GM23338 (cell line): Measurements from ENCODE around the gene RGP1. TPM values are rescaled to one million over a fixed set of nuclear protein-coding genes. Genes with fewer than 3 reads are reported as not detected.

Experiments
- CREB1 ChIP-seq: fragments of 250-450 bp; sonication (Bioruptor Pico); IDR thresholded peaks from 2 replicates; pipeline ENCODE4 v1.5.0; 2020; ENCODE audit warnings: low read depth, mild to moderate bottlenecking, moderate library complexity
- EZH2 ChIP-seq: fragments of 200-600 bp; sonication (generic); IDR thresholded peaks from one replicate; pipeline ENCODE4 v1.8.0; 2017; ENCODE audit warnings: antibody characterized with exemption, mild to moderate bottlenecking, low read depth; ENCODE audit not compliant: unreplicated experiment
- EZH2phosphoT487 ChIP-seq: fragments of 200-600 bp; sonication (generic); IDR thresholded peaks from one replicate; pipeline ENCODE4 v1.8.1; 2018; ENCODE audit warnings: antibody characterized with exemption; ENCODE audit not compliant: unreplicated experiment
- JUNB ChIP-seq: IDR thresholded peaks from one replicate; pipeline ENCODE4 v1.6.1; 2016; ENCODE audit warnings: antibody characterized with exemption; ENCODE audit not compliant: unreplicated experiment
- NANOG ChIP-seq: IDR thresholded peaks from 2 replicates; pipeline ENCODE4 v1.6.1; 2016; ENCODE audit warnings: antibody characterized with exemption, borderline replicate concordance
- POLR2AphosphoS5 ChIP-seq: IDR thresholded peaks from 2 replicates; pipeline ENCODE4 v1.6.1; 2016; ENCODE audit warnings: antibody characterized with exemption, low read depth
- ZNF114 ChIP-seq: fragments of 250-450 bp; sonication (Bioruptor Pico); IDR thresholded peaks from 2 replicates; pipeline ENCODE4 v1.5.0; 2020; ENCODE audit warnings: mild to moderate bottlenecking, moderate library complexity
- ZNF462 ChIP-seq: fragments of 250-450 bp; sonication (Bioruptor Pico); IDR thresholded peaks from 2 replicates; pipeline ENCODE4 v1.5.0; 2020; ENCODE audit warnings: mild to moderate bottlenecking, moderate library complexity
- polyA plus RNA-seq: library from polyadenylated mRNA; unstranded; fragments of >200 nt; fragmentation: Nextera tagmentation; extraction: Ambion mirVana; gene quantifications from 2 replicates; pipeline ENCODE4 v1.2.1, GENCODE V29; 2016
- total RNA-seq: library from RNA; depleted of rRNA; stranded (reverse); fragments of >200 nt; shearing (Covaris generic); gene quantifications from 2 replicates; pipeline ENCODE4 v1.2.3, GENCODE V29; 2014
- TF ChIP-seq, protein P1 (sequence below): IDR thresholded peaks from one replicate; pipeline ENCODE4 v1.6.1; 2018; ENCODE audit warnings: antibody characterized with exemption; ENCODE audit not compliant: unreplicated experiment

The RGP1 gene
- total and polyA plus RNA-seq, 2 experiments from 2014 or later: 2.8 to 16.0 TPM

DNA sequence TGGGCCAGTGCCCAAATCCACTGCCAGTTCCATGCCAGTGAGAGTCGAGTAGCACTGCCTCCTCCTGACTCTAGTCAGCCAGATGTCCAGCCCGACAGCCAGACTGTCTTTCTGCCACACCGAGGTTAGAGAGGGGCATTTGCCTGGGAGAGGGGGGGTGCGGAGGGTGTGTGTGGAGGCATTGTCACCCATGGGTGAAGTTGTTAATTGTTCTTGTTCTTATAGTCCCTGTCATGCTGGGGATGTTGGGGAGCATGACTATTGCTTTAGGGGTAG is 1.1 kb downstream of the RGP1 start (continued):
- TF ChIP-seq ZNF462 (CRISPR knock-in tag) (no peak), NANOG (no peak), ZNF114 (CRISPR knock-in tag) (no peak), CREB1 (no peak), EZH2 (no peak), EZH2phosphoT487 (no peak), POLR2AphosphoS5 (no peak), JUNB (no peak)
- TF ChIP-seq, protein P1, sequence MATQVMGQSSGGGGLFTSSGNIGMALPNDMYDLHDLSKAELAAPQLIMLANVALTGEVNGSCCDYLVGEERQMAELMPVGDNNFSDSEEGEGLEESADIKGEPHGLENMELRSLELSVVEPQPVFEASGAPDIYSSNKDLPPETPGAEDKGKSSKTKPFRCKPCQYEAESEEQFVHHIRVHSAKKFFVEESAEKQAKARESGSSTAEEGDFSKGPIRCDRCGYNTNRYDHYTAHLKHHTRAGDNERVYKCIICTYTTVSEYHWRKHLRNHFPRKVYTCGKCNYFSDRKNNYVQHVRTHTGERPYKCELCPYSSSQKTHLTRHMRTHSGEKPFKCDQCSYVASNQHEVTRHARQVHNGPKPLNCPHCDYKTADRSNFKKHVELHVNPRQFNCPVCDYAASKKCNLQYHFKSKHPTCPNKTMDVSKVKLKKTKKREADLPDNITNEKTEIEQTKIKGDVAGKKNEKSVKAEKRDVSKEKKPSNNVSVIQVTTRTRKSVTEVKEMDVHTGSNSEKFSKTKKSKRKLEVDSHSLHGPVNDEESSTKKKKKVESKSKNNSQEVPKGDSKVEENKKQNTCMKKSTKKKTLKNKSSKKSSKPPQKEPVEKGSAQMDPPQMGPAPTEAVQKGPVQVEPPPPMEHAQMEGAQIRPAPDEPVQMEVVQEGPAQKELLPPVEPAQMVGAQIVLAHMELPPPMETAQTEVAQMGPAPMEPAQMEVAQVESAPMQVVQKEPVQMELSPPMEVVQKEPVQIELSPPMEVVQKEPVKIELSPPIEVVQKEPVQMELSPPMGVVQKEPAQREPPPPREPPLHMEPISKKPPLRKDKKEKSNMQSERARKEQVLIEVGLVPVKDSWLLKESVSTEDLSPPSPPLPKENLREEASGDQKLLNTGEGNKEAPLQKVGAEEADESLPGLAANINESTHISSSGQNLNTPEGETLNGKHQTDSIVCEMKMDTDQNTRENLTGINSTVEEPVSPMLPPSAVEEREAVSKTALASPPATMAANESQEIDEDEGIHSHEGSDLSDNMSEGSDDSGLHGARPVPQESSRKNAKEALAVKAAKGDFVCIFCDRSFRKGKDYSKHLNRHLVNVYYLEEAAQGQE: no peak
